Skeletal muscle cell (primary cell): ENCODE results near the gene STAP2.
A peak's percentile ranks its signal among the peaks of the same experiment; 100 is the strongest.
"Not testable (repeated sequence)": the region's sequence is repeated elsewhere in the genome, so short reads cannot be mapped to it uniquely, and the experiment has no call there.

Experiments used
- DNase-seq: peaks from one replicate; pipeline ENCODE4 v3.0.0-alpha.2; 2010; ENCODE audit warnings: low read depth
- H3K4me3 ChIP-seq: 2 replicates; pipeline ENCODE4 v1.5.1; 2011; ENCODE audit warnings: low read depth, mild to moderate bottlenecking, control low read depth, low read length, moderate library complexity

STAP2 gene

GRCh38 chr19:4334929-4335570 is 3.6 kb downstream of the STAP2 start:
- no peak overlapping the region for H3K4me3 ChIP-seq
- no peak for DNase-seq

GRCh38 chr19:4329858-4330257 is 8.8 kb downstream of the STAP2 start:
- no peak overlapping the region for H3K4me3 ChIP-seq
- no peak for DNase-seq

- H3K4me3 ChIP-seq, result peak overlapping the region; percentile 71
- not testable (repeated sequence) for DNase-seq
Observed at GRCh38 chr19:4328991-4329681, 9.5 kb downstream of the STAP2 start.

DNA sequence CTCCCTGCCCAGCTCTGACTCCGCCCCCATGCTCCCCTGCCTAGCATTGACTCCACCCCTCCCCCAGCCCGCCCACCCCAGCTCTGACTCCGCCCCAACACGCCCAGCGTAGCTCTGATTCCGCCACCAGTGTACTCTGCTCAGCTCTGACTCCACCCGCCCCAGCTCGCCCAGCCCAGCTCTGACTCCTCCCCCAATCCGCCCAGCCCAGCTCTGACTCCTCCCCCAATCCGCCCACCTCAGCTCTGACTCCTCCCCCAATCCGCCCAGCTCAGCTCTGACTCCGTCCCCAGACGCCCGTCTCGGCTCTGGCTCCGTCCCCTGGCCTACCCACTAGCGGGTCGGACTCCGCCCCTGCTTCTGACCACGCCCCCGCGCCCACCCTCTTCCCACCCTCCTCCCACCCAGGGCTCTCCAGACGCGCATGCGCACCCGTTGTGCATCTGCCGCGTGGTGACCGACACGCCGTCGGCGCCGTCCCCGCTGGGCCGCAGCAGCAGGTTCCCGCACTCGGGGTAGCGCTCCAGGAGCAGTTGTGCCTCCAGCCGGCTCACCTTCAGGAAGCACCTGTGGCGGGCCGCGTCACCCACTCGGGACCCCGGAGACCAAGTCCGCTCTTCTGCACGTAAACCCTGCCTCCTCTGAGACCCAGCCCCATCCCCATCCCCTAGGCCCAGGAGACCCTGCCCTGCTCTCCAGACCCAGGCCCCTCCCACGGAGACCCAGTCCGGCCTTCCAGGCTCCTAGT is 10.2 kb downstream of the STAP2 start:
- DNase-seq, result peak; percentile 66
- H3K4me3 ChIP-seq, result peak overlapping the region; percentile 71

DNA sequence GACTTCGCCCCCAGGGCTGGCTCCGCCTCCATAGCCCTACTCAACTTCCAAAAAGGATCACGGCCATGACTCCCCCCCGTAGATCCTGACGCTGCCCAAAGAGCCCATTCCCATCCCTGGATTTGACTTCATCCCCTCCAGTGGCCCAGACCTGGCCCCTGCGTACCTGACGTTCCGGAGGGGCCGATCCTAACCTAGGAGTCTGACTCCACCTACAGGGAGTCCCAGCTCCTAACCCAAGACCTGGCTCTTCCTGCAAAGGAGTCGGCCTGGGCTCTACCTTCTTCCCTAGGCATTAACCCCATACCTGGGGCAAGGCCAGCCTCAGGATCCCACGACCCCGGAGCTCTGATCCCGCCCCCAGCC is 10.8 kb downstream of the STAP2 start:
- peak overlapping the region; percentile 34 for H3K4me3 ChIP-seq
- no peak for DNase-seq

DNA sequence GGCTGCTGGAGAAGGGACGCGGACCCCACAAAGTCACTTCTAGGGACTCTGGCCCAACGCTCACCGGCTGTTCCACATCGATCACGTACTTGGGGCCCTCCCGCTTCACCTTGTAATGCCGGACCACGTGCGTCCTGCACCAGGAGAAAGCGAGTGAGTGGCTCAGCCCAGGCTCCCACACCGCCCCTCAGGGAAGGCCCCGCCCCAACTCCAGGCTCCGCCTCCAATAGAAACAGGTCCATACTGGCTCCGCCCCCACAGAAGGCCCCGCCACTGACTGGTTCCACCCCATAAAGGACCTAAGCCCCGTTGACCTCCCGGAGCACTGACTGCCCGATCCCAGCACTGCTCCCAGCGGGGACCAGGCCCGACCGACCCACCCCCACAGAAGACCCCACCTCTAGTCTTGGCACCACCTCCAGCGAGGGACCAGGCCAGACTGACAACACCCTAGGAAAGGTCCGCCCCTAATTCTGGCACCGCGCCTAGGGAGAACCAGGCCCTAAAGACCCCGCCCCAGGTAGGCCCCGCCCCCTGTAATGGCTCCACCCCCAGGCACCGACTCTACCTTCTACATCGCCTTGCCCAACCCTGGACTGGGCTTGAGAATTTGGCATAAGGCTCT is 11.3 kb downstream of the STAP2 start:
- DNase-seq, result no peak
- peak overlapping the region; percentile 14 for H3K4me3 ChIP-seq

GRCh38 chr19:4326837-4327251 is 11.8 kb downstream of the STAP2 start:
- H3K4me3 ChIP-seq, result peak overlapping the region; percentile 14
- DNase-seq, result no peak

DNA sequence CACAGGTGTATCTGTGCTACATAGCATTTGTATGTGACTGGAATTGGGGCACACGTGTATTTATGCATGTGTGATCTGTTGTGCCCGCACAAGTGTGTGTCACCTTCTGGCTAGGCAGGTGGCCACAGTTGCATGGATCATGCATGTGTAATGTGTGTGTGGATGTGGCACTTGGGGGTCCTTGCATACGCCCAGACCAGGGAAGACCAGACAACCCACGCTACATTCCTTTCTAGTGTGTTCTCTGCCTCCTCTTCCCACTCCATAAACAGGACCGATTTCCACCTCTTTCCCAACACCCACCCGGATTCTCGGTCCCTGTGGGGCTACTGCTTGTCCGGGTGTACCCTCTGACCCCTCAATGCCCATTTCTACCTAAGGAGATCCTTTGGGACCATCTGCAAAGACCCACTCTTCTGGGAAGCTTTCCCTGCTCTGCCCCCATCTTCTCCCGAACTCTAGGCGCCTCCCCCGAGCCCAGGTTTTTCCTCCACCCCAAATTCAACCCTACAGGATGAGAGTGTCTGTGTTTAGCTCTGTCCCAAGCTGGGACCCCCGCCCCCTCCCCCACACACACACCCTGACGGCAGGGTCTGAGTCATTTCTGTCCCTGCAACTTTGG is 12.3 kb downstream of the STAP2 start:
- DNase-seq, result no peak
- no peak overlapping the region for H3K4me3 ChIP-seq

GRCh38 chr19:4324228-4324627 is 14.4 kb downstream of the STAP2 start:
- no peak for DNase-seq
- H3K4me3 ChIP-seq, result no peak overlapping the region

DNA sequence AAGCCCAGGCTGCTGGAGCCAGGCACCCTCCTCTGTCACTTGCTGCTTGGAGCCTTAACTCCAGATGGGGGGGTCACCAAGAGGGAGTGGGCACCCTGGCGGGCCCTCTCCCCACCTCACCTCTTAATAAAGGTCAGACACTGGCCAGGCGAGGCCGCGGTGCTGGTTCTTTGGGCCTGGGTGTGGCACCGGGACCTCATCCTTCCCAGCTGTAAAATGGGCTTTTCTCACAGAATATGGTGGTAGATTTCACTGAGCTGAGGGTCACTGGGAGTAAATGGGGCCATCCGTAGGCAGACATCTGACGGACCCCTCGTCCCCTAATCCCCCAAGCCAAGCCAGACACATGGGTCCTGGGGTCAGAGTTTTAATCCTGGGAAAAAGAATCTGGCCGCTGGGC is 14.9 kb downstream of the STAP2 start:
- no peak for DNase-seq
- no peak overlapping the region for H3K4me3 ChIP-seq

DNA sequence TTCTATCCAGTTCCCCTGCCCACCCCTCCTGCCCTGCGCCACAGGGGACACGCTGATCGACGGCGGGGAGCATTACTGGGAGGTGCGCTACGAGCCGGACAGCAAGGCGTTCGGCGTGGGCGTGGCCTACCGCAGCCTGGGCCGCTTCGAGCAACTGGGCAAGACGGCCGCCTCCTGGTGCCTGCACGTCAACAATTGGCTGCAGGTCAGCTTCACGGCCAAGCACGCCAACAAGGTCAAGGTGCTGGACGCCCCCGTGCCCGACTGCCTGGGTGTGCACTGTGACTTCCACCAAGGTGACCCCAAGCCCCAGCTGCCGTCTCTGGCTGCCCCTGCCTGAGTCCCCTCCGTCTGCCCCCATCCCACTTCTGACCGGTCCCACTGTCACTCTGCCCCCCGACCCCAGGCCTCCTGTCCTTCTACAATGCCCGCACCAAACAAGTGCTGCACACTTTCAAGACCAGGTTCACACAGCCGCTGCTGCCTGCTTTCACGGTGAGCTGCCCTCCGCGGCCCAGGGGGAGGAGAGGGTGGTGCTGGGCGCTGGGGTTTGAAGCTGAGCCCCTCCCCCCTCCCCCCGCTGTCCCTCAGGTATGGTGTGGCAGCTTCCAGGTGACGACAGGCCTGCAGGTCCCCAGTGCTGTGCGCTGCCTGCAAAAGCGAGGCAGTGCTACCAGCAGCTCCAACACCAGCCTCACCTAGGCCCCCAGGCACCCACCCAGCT is 15.5 kb downstream of the STAP2 start:
- H3K4me3 ChIP-seq, result no peak overlapping the region
- DNase-seq, result no peak

- no peak overlapping the region for H3K4me3 ChIP-seq
- no peak for DNase-seq
Observed at GRCh38 chr19:4320419-4320818, 18.2 kb downstream of the STAP2 start.

DNA sequence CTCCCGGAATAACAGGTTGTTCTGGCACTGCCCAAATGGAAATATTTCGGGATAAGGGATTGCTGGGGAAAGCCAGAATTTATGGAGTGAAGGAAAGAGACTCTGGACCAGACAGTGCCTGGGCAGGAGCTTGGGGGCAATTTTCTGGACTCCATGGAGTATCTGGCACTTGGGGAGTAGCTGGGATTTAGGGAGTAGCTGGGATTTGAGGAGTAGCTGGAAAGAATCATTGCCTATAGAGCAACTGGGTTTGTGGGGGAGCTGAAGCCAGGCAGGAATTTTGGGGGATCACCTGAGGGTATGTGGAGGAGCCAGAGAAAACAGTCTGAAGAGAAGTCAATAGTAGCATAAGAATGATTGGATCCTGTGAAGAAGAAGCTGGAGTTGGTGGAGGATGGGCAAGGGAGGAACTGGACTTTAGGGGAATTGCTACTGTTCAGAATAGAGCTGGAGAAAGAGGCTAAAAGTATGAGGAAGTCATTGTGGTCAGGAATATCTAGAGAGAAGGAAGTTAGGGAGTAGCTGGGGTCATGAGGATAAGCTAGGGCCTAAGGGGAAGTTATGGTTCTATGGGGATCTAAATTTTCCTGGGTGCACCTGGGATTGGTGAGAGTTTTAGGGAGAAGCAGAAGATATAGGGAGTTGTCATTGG is 19.4 kb downstream of the STAP2 start:
- H3K4me3 ChIP-seq, result no peak overlapping the region
- no peak for DNase-seq

GRCh38 chr19:4318460-4318859 is 20.2 kb downstream of the STAP2 start:
- no peak for DNase-seq
- H3K4me3 ChIP-seq, result no peak overlapping the region

DNA sequence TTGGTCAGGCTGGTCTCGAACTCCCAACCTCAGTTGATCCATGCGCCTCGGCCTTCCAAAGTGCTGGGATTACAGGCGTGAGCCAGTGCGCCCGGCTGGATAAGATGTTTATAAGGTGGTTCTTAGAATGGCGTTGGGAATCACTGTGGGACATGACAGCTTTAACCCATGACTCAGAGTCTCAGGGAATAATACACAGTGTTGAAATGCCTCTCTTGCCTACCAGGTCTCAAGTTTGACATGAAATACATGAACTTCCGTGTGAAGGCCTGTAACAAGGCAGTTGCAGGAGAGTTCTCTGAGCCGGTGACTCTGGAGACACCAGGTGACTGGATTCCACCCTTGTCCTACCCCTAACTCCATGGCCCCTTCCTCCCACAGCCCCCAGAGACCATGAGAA is 21.7 kb downstream of the STAP2 start:
- DNase-seq, result no peak
- H3K4me3 ChIP-seq, result no peak overlapping the region

- no peak for DNase-seq
- no peak overlapping the region for H3K4me3 ChIP-seq
Observed at GRCh38 chr19:4313847-4314490, 24.7 kb downstream of the STAP2 start.

- DNase-seq, result no peak
- no peak overlapping the region for H3K4me3 ChIP-seq
Observed at GRCh38 chr19:4310247-4311121, 28.1 kb downstream of the STAP2 start.
